Testis (tissue), 2 donors: ENCODE data around the gene DEPDC5.

Source experiments
- CTCF ChIP-seq, 3 experiments: fragments of 450-650 bp in 2 of 3; fragments of 200-600 bp in 1 of 3; sonication (generic) in 1 of 3; IDR thresholded peaks; one replicate each; pipeline ENCODE4 v1.5.1; 2016 to 2019; ENCODE audit warnings: antibody characterized with exemption in 3 of 3, mild to moderate bottlenecking in 2 of 3, moderate library complexity in 1 of 3
- POLR2A ChIP-seq: fragments of 450-650 bp; IDR thresholded peaks from one replicate; pipeline ENCODE4 v1.6.1; 2017; ENCODE audit warnings: antibody characterized with exemption, mild to moderate bottlenecking, moderate library complexity

GRCh38 chr22:31879585-31879984 is 125.8 kb downstream of the DEPDC5 start:
- TF ChIP-seq CTCF (IDR thresholded peaks at IDR 0.05) (no peak), POLR2A (no peak)
